ENCODE data around the gene HS1BP3. TPM values are rescaled to one million over a fixed set of nuclear protein-coding genes. Genes with fewer than 3 reads are reported as not detected.

The HS1BP3 gene
- total RNA-seq, 6 donors from 2014 or later, result 41.0 to 45.8 (median 42.7) TPM

GRCh38 chr2:20693317-20693716, 42.4 kb upstream of the HS1BP3 start:
- no peaks in the 10 kb centered on the region for H3K4me1 ChIP-seq
- ATAC-seq (ENCODE audit: low FRiP score in 2 of 2), result no peak
- no peaks in the 10 kb centered on the region for H3K9me3 ChIP-seq
- no peak for TF ChIP-seq POLR2AphosphoS5 (IDR thresholded peaks at IDR 0.05)
- no peak for TF ChIP-seq POLR2A (IDR thresholded peaks at IDR 0.05)
- TF ChIP-seq CTCF (IDR thresholded peaks at IDR 0.05), result no peak
- no peak for TF ChIP-seq EP300 (IDR thresholded peaks at IDR 0.05)
- no peak for DNase-seq
- peaks cover 0 to 2% (median 0%) of the 10 kb centered on the region in 4 donors for H3K36me3 ChIP-seq
- H3K4me3 ChIP-seq, result no peak overlapping the region
- 83 to 85% methylated on average over 3 of the region's 3 CpGs for whole genome bisulfite sequencing, 2 donors
- H3K27me3 ChIP-seq, result no peaks in the 10 kb centered on the region
- H3K27ac ChIP-seq, result no peak overlapping the region

- ATAC-seq (ENCODE audit: low FRiP score in 2 of 2) (no peak), DNase-seq (no peak)
- H3K4me1 ChIP-seq, result no peaks in the 10 kb centered on the region
- no peak overlapping the region for H3K27ac ChIP-seq
- no peaks in the 10 kb centered on the region for H3K9me3 ChIP-seq
- TF ChIP-seq CTCF (IDR thresholded peaks at IDR 0.05) (no peak), POLR2A (IDR thresholded peaks at IDR 0.05) (no peak), POLR2AphosphoS5 (IDR thresholded peaks at IDR 0.05) (no peak)
- no peak overlapping the region for H3K4me3 ChIP-seq
- peaks cover 0 to 5% (median 0%) of the 10 kb centered on the region in 4 donors for H3K36me3 ChIP-seq
- no peaks in the 10 kb centered on the region for H3K27me3 ChIP-seq
- 89 to 92% methylated on average over 2 of the region's 2 CpGs for WGBS, 2 donors
Measured at GRCh38 chr2:20692081-20692480, 41.2 kb upstream of the HS1BP3 start.

- H3K9me3 ChIP-seq, result no peaks in the 10 kb centered on the region
- H3K27ac ChIP-seq, result no peak overlapping the region
- DNase-seq (no peak), ATAC-seq (ENCODE audit: low FRiP score in 2 of 2) (no peak)
- H3K36me3 ChIP-seq, result peaks cover 0 to 13% (median under 1%) of the 10 kb centered on the region in 4 donors
- 66 to 81% methylated on average over 6 of the region's 6 CpGs for WGBS, 2 donors
- no peaks in the 10 kb centered on the region for H3K4me1 ChIP-seq
- no peak overlapping the region for H3K4me3 ChIP-seq
- no peaks in the 10 kb centered on the region for H3K27me3 ChIP-seq
- no peak for TF ChIP-seq EP300 (IDR thresholded peaks at IDR 0.05)
- no peak for TF ChIP-seq POLR2A (IDR thresholded peaks at IDR 0.05)
- TF ChIP-seq CTCF (IDR thresholded peaks at IDR 0.05), result no peak
- no peak for TF ChIP-seq POLR2AphosphoS5 (IDR thresholded peaks at IDR 0.05)
Measured at GRCh38 chr2:20691076-20691734, 40.3 kb upstream of the HS1BP3 start.

GRCh38 chr2:20689428-20690264, 38.7 kb upstream of the HS1BP3 start:
- no peak for TF ChIP-seq POLR2A (IDR thresholded peaks at IDR 0.05)
- TF ChIP-seq CTCF (IDR thresholded peaks at IDR 0.05), result no peak
- TF ChIP-seq POLR2AphosphoS5 (IDR thresholded peaks at IDR 0.05), result no peak
- no peak for TF ChIP-seq EP300 (IDR thresholded peaks at IDR 0.05)
- H3K9me3 ChIP-seq, result no peaks in the 10 kb centered on the region
- WGBS, 2 donors, result 73 to 80% methylated on average over 11 of the region's 11 CpGs
- no peaks in the 10 kb centered on the region for H3K4me1 ChIP-seq
- ATAC-seq (ENCODE audit: low FRiP score in 2 of 2) (no peak), DNase-seq (no peak)
- no peaks in the 10 kb centered on the region for H3K27me3 ChIP-seq
- peaks cover 0 to 24% (median 5%) of the 10 kb centered on the region in 4 donors for H3K36me3 ChIP-seq
- no peak overlapping the region for H3K4me3 ChIP-seq
- no peak overlapping the region for H3K27ac ChIP-seq

All from upper lobe of left lung (tissue), 6 donors.